ENCODE measurements around the gene SLC16A11.

Gene SLC16A11

DNA sequence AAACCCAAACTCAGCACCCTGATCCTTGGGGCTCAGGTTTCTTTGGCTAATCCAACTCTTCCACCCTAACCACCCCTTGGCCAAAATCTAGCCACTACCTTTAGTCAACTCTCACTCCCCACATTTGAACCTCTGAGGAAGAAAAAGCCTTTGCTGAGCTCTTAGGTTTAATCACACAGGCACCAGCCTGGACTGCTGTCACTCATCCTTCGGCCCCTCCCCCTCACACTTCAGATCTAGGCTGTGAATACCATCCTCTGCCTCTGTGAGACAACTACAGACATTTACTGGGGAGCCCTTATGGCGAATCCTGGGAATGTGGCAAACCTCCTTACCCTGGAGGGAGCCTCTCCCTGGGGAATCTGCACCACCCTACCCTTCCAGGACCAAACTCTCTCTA is 36.7 kb downstream of the SLC16A11 start:
- no peaks in the 10 kb centered on the region for H4K20me1 ChIP-seq (ENCODE audit: insufficient read depth, low read length)
- H3K4me2 ChIP-seq (ENCODE audit: low read length), result no peak overlapping the region
- H3K4me1 ChIP-seq (ENCODE audit: insufficient read depth, low read length, severe bottlenecking), result peaks cover 16% of the 10 kb centered on the region
- H3K4me3 ChIP-seq (ENCODE audit: low read depth, low read length, poor library complexity, severe bottlenecking), result no peak overlapping the region
- H3K9me2 ChIP-seq (ENCODE audit: low read depth, low read length), result no peaks in the 10 kb centered on the region
- H3K79me2 ChIP-seq (ENCODE audit: insufficient read depth, low read length), result peaks cover 14% of the 10 kb centered on the region
- H3K27me3 ChIP-seq (ENCODE audit: insufficient read depth, low read length), result no peaks in the 10 kb centered on the region
- H3K27ac ChIP-seq (ENCODE audit: low read depth, low read length, poor library complexity, severe bottlenecking), result no peak overlapping the region
- H3K36me3 ChIP-seq (ENCODE audit: insufficient read depth, low read length), result peaks cover 2% of the 10 kb centered on the region; the same call in 1 of the 2 replicates
- no peaks in the 10 kb centered on the region for H3F3A ChIP-seq (ENCODE audit: insufficient read depth, low read length)
- no peak overlapping the region for H3K9ac ChIP-seq (ENCODE audit: low read length)
- no peak for TF ChIP-seq EZH2 (IDR thresholded peaks at IDR 0.05; ENCODE audit: borderline replicate concordance, low read length)
- TF ChIP-seq, protein P1, sequence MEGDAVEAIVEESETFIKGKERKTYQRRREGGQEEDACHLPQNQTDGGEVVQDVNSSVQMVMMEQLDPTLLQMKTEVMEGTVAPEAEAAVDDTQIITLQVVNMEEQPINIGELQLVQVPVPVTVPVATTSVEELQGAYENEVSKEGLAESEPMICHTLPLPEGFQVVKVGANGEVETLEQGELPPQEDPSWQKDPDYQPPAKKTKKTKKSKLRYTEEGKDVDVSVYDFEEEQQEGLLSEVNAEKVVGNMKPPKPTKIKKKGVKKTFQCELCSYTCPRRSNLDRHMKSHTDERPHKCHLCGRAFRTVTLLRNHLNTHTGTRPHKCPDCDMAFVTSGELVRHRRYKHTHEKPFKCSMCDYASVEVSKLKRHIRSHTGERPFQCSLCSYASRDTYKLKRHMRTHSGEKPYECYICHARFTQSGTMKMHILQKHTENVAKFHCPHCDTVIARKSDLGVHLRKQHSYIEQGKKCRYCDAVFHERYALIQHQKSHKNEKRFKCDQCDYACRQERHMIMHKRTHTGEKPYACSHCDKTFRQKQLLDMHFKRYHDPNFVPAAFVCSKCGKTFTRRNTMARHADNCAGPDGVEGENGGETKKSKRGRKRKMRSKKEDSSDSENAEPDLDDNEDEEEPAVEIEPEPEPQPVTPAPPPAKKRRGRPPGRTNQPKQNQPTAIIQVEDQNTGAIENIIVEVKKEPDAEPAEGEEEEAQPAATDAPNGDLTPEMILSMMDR (IDR thresholded peaks at IDR 0.05; ENCODE audit: low read length), result no peak
- no peak overlapping the region for H2AFZ ChIP-seq (ENCODE audit: low read length)
- H3K9me3 ChIP-seq (ENCODE audit: low read length), result no peaks in the 10 kb centered on the region

DNA sequence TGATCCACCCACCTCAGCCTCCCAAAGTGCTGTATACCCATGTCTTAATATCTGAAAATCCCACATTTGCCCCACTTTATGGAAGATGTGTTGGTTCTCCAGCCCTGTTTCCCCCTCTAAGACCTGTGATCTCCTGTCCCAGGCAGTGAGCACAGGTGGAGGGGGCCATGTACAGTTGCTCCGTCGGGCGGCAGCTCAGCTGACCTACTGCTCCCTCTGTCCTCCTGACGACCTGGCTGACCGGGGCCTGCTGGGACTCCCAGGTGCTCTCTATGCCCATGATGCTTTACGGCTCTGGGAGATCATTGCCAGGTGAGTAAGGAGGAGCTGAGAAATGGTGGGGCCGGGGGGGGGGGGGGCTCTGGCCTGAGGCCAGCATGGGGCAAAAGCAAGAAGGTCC is 38.2 kb downstream of the SLC16A11 start:
- Histone ChIP-seq H3K4me2 (ENCODE audit: low read length) (no peak overlapping the region), H3K4me3 (ENCODE audit: low read depth, low read length, poor library complexity, severe bottlenecking) (no peak overlapping the region), H3K27me3 (ENCODE audit: insufficient read depth, low read length) (no peaks in the 10 kb centered on the region), H3K9me3 (ENCODE audit: low read length) (no peaks in the 10 kb centered on the region), H3F3A (ENCODE audit: insufficient read depth, low read length) (no peaks in the 10 kb centered on the region), H2AFZ (ENCODE audit: low read length) (no peak overlapping the region), H3K9me2 (ENCODE audit: low read depth, low read length) (no peaks in the 10 kb centered on the region), H3K27ac (ENCODE audit: low read depth, low read length, poor library complexity, severe bottlenecking) (no peak overlapping the region), H3K4me1 (ENCODE audit: insufficient read depth, low read length, severe bottlenecking) (peaks cover 4% of the 10 kb centered on the region), H3K79me2 (ENCODE audit: insufficient read depth, low read length) (peaks cover under 1% of the 10 kb centered on the region; the same call in 1 of the 2 replicates), H4K20me1 (ENCODE audit: insufficient read depth, low read length) (no peaks in the 10 kb centered on the region), H3K9ac (ENCODE audit: low read length) (no peak overlapping the region), H3K36me3 (ENCODE audit: insufficient read depth, low read length) (peaks cover 14% of the 10 kb centered on the region; the same call in 1 of the 2 replicates)
- TF ChIP-seq, protein P1 (IDR thresholded peaks at IDR 0.05; ENCODE audit: low read length), result no peak
- no peak for TF ChIP-seq EZH2 (IDR thresholded peaks at IDR 0.05; ENCODE audit: borderline replicate concordance, low read length)

GRCh38 chr17:7004398-7005253 is 39.3 kb downstream of the SLC16A11 start:
- Histone ChIP-seq H3K36me3 (ENCODE audit: insufficient read depth, low read length) (peaks cover 25% of the 10 kb centered on the region; the same call in 1 of the 2 replicates), H2AFZ (ENCODE audit: low read length) (no peak overlapping the region), H3K9me2 (ENCODE audit: low read depth, low read length) (no peaks in the 10 kb centered on the region), H3K79me2 (ENCODE audit: insufficient read depth, low read length) (no peaks in the 10 kb centered on the region), H4K20me1 (ENCODE audit: insufficient read depth, low read length) (no peaks in the 10 kb centered on the region), H3K4me3 (ENCODE audit: low read depth, low read length, poor library complexity, severe bottlenecking) (no peak overlapping the region), H3F3A (ENCODE audit: insufficient read depth, low read length) (no peaks in the 10 kb centered on the region), H3K4me2 (ENCODE audit: low read length) (no peak overlapping the region), H3K27ac (ENCODE audit: low read depth, low read length, poor library complexity, severe bottlenecking) (no peak overlapping the region), H3K4me1 (ENCODE audit: insufficient read depth, low read length, severe bottlenecking) (no peaks in the 10 kb centered on the region), H3K9me3 (ENCODE audit: low read length) (no peaks in the 10 kb centered on the region), H3K9ac (ENCODE audit: low read length) (no peak overlapping the region), H3K27me3 (ENCODE audit: insufficient read depth, low read length) (no peaks in the 10 kb centered on the region)
- no peak for TF ChIP-seq EZH2 (IDR thresholded peaks at IDR 0.05; ENCODE audit: borderline replicate concordance, low read length)
- TF ChIP-seq, protein P1 (IDR thresholded peaks at IDR 0.05; ENCODE audit: low read length), result peak; percentile 82
